Glutamatergic neuron (in vitro differentiated cells): ENCODE results near the gene CSRNP3. TPM values are rescaled to one million over a fixed set of nuclear protein-coding genes. Genes with fewer than 3 reads are reported as not detected.

Source experiments
- DNase-seq: peaks from one replicate; pipeline ENCODE4 v3.0.0; 2022
- H3K27ac Mint-ChIP-seq: one replicate; pipeline ENCODE4 v1.8.0; 2020; ENCODE audit warnings: mild to moderate bottlenecking, mixed read lengths, inconsistent platforms; ENCODE audit not compliant: unreplicated experiment
- H3K27me3 Mint-ChIP-seq: one replicate; pipeline ENCODE4 v1.8.0; 2020; ENCODE audit warnings: mild to moderate bottlenecking, moderate library complexity, mixed read lengths, inconsistent platforms; ENCODE audit not compliant: unreplicated experiment
- H3K36me3 Mint-ChIP-seq: one replicate; pipeline ENCODE4 v1.8.0; 2020; ENCODE audit warnings: mild to moderate bottlenecking, mixed read lengths, inconsistent platforms; ENCODE audit not compliant: unreplicated experiment
- H3K4me1 Mint-ChIP-seq: one replicate; pipeline ENCODE4 v1.8.0; 2020; ENCODE audit warnings: mild to moderate bottlenecking, low read depth, mixed read lengths, inconsistent platforms; ENCODE audit not compliant: unreplicated experiment
- H3K4me3 Mint-ChIP-seq: one replicate; pipeline ENCODE4 v1.8.0; 2020; ENCODE audit warnings: mild to moderate bottlenecking, mixed read lengths, inconsistent platforms; ENCODE audit not compliant: unreplicated experiment
- H3K9me3 Mint-ChIP-seq: one replicate; pipeline ENCODE4 v1.8.0; 2020; ENCODE audit warnings: mild to moderate bottlenecking, moderate library complexity, mixed read lengths, inconsistent platforms; ENCODE audit not compliant: unreplicated experiment
- total RNA-seq: library from RNA; stranded (reverse); fragmentation: NEBNext Ultra II Directional; extraction: Animal tissue kit (Norgen Biotek cat#: 25700); gene quantifications from one replicate; pipeline ENCODE4 v1.2.1, GENCODE V29; 2021; ENCODE audit not compliant: unreplicated experiment
- TF ChIP-seq, protein P1 (sequence below): fragments of 200-600 bp; sonication (generic); IDR thresholded peaks from one replicate; pipeline ENCODE4 v1.5.0; 2021; ENCODE audit not compliant: partially characterized antibody, unreplicated experiment

Gene CSRNP3
- total RNA-seq, 1 donor from 2014 or later, result 23.0 TPM

DNA sequence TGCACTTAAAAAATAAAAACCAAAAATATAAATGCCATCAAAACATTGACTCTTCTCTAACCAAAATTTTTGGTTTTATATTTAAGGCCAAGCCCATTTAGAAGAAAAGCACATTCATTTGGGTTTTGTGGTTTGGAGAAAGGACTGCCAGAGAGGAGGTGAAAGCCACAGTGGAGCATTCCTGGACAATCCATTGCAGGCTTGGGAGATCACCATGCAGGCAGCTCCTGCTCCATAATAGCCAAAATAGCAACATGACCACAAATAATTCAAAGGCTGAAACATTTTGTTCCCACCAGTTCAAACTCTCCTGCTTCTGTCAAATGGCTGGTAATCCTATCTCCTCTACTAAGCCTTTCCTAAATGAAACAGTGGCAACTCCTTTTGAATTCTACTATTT, 251.0 kb downstream of the CSRNP3 start:
- Mint-ChIP-seq H3K36me3 (no peaks in the 10 kb centered on the region), H3K9me3 (no peaks in the 10 kb centered on the region), H3K27me3 (no peaks in the 10 kb centered on the region), H3K4me1 (no peaks in the 10 kb centered on the region), H3K4me3 (no peak overlapping the region), H3K27ac (no peak overlapping the region)
- no peak for DNase-seq
- TF ChIP-seq, protein P1, sequence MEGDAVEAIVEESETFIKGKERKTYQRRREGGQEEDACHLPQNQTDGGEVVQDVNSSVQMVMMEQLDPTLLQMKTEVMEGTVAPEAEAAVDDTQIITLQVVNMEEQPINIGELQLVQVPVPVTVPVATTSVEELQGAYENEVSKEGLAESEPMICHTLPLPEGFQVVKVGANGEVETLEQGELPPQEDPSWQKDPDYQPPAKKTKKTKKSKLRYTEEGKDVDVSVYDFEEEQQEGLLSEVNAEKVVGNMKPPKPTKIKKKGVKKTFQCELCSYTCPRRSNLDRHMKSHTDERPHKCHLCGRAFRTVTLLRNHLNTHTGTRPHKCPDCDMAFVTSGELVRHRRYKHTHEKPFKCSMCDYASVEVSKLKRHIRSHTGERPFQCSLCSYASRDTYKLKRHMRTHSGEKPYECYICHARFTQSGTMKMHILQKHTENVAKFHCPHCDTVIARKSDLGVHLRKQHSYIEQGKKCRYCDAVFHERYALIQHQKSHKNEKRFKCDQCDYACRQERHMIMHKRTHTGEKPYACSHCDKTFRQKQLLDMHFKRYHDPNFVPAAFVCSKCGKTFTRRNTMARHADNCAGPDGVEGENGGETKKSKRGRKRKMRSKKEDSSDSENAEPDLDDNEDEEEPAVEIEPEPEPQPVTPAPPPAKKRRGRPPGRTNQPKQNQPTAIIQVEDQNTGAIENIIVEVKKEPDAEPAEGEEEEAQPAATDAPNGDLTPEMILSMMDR, result no peak

DNA sequence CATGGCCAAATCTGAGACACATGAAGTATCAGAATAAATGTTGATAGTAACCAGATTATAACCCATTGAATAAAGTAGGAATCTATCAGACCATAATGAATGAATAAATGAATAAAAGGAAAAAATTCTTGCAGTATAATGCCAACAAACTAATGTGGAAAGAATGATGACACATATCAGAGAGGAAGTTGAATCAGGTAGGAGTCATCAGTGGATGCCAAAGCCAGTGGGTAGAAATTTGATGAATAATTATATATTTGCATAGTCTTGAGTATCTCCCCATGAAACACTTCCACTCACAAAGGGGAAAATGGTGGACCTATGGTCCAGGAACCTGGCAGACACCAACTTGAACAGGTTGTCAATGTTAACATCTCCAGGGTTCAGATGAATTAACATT, 255.9 kb downstream of the CSRNP3 start:
- Mint-ChIP-seq H3K36me3 (no peaks in the 10 kb centered on the region), H3K27me3 (no peaks in the 10 kb centered on the region), H3K27ac (no peak overlapping the region)

More for the DNA sequence above, 255.9 kb downstream of the CSRNP3 start:
- H3K9me3 Mint-ChIP-seq, result no peaks in the 10 kb centered on the region
- no peak for DNase-seq
- TF ChIP-seq, protein P1, result no peak
- H3K4me3 Mint-ChIP-seq, result no peak overlapping the region
- H3K4me1 Mint-ChIP-seq, result no peaks in the 10 kb centered on the region

Other genes starting within 250 kb of the CSRNP3 start
- 0.39 TPM for gene SCN2A, start 230.3 kb upstream of the CSRNP3 start, total RNA-seq